ENCODE measurements around the gene HUWE1.
"Not testable (repeated sequence)": the region's sequence is repeated elsewhere in the genome, so short reads cannot be mapped to it uniquely, and the experiment has no call there.

HUWE1 gene, protein sequence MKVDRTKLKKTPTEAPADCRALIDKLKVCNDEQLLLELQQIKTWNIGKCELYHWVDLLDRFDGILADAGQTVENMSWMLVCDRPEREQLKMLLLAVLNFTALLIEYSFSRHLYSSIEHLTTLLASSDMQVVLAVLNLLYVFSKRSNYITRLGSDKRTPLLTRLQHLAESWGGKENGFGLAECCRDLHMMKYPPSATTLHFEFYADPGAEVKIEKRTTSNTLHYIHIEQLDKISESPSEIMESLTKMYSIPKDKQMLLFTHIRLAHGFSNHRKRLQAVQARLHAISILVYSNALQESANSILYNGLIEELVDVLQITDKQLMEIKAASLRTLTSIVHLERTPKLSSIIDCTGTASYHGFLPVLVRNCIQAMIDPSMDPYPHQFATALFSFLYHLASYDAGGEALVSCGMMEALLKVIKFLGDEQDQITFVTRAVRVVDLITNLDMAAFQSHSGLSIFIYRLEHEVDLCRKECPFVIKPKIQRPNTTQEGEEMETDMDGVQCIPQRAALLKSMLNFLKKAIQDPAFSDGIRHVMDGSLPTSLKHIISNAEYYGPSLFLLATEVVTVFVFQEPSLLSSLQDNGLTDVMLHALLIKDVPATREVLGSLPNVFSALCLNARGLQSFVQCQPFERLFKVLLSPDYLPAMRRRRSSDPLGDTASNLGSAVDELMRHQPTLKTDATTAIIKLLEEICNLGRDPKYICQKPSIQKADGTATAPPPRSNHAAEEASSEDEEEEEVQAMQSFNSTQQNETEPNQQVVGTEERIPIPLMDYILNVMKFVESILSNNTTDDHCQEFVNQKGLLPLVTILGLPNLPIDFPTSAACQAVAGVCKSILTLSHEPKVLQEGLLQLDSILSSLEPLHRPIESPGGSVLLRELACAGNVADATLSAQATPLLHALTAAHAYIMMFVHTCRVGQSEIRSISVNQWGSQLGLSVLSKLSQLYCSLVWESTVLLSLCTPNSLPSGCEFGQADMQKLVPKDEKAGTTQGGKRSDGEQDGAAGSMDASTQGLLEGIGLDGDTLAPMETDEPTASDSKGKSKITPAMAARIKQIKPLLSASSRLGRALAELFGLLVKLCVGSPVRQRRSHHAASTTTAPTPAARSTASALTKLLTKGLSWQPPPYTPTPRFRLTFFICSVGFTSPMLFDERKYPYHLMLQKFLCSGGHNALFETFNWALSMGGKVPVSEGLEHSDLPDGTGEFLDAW (N-terminal part only)

GRCh38 chrX:53686151-53686885 is at the start of gene HUWE1:
HUWE1 (minus strand) TSS chrX:53686719; CDS start chrX:53654107, 32,612 bp downstream.
- DNase-seq: peak; percentile 8 to 14

- no peak for DNase-seq
These were observed 46.3 kb upstream of the HUWE1 start for GRCh38 chrX:53732797-53733196.

- DNase-seq: no peak
These were observed 43.2 kb upstream of the HUWE1 start for GRCh38 chrX:53729751-53730150.

GRCh38 chrX:53728506-53728905 is 42.0 kb upstream of the HUWE1 start:
- DNase-seq: no peak

GRCh38 chrX:53724872-53725271 is 38.4 kb upstream of the HUWE1 start:
- DNase-seq: no peak

GRCh38 chrX:53723381-53723780 is 36.9 kb upstream of the HUWE1 start:
- DNase-seq: no peak

GRCh38 chrX:53721610-53722009 is 35.1 kb upstream of the HUWE1 start:
- DNase-seq: not testable (repeated sequence)

GRCh38 chrX:53719666-53720065 is 33.1 kb upstream of the HUWE1 start:
- DNase-seq: not testable (repeated sequence)

- no peak for DNase-seq
These were observed 31.6 kb upstream of the HUWE1 start for GRCh38 chrX:53718073-53718472.

DNA sequence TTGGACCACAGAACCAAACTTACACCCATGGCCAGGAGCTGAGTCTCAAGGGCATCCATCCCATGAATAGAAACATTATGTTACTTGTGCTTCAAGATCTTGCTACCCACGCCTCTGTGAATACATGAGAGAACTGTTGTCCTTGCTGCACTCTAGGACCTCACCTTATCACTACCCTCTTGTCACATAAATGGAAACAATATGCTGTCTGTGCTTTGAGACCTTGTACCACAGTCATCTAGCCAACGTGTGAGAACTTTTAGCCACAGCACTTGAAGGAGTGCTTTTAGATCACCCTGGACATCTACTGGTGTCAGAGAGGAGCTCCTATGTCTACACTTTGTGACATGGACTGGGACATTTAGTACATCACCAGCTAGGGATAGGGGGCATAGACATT is 30.7 kb upstream of the HUWE1 start:
- DNase-seq: no peak

- DNase-seq: peak in 1 of 2 experiments; percentile 9
These were observed 30.0 kb upstream of the HUWE1 start for GRCh38 chrX:53716328-53717088.

- DNase-seq: no peak
These were observed 28.9 kb upstream of the HUWE1 start for GRCh38 chrX:53715346-53715924.

- peak; percentile 40 to 60 for DNase-seq
These were observed 28.2 kb upstream of the HUWE1 start for GRCh38 chrX:53714580-53715345.

DNA sequence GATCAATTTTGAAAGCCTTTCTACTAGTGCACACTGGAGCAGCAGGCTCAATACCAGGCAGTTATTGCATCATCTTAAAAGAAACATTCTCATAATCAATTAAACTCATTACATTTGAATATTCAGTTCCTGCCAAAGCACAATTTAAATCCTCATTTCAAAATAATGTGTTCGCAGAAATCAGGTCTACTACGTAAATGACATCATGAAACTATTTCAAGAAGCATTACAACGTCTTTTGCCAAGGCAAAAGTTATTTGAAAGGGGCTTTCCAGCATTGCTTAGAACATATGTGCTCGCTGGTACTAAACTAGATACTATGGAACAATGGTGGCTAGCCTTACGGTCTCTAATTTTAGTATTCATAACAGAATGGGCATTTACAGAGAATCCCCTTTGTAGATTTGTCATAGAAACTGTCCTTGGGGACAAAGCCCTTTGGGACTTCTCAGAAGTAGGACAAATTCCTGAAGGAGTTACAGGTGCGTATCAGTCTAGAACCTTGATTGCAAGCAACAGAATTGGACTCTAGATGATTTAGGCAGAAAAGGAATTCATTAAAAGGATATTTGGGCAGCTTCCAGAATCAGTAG is 27.6 kb upstream of the HUWE1 start:
- DNase-seq: no peak

- DNase-seq: no peak
These were observed 24.9 kb upstream of the HUWE1 start for GRCh38 chrX:53711436-53711835.

DNA sequence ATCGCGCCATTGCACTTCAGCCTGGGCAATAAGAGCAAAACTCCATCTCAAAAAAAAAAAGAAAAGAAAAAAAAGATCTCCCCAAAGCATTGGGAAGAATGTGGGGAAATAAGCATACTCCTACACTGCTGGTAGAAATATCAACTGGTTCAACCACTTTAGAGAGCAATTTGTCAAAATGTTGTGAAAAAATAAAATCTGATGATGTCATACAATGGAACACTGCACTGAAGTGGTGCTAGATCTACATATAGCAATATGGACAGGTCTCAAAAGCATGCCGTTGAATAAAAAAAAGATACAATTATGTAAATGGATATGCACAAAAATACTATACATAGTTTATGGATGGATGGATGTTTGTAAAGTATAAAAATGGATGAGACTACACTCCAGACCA is 18.3 kb upstream of the HUWE1 start:
- DNase-seq: no peak

- no peak for DNase-seq
These were observed 17.8 kb upstream of the HUWE1 start for GRCh38 chrX:53704294-53704693.

DNA sequence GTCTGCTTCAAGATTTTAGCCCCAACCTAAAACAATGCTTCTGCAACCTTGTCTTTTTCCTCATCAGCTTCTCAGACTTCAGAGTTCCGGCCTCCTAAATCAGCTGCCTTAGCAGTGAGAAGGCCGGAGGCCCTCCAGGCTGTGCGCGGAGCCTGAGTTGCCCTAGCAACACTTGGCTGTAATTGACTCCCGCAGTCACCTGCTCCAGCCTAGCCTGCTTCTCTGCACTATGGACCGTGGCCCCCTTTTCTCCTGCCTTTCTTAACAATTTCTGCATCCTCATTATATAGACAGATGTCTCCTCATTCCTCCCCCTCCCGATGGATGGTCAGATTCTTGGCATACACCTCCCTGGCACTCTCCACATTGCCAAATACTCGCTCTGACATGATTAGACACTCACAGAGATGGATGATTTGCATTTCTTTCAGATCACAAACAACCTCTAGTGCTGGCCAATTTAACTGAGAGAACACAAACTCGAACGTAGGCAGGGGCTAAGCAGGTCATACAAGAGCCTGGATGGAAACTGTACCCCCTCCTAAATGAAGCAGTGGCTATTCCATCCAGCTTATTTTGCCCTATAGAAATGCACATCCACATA is 9.5 kb upstream of the HUWE1 start:
- DNase-seq: no peak

DNA sequence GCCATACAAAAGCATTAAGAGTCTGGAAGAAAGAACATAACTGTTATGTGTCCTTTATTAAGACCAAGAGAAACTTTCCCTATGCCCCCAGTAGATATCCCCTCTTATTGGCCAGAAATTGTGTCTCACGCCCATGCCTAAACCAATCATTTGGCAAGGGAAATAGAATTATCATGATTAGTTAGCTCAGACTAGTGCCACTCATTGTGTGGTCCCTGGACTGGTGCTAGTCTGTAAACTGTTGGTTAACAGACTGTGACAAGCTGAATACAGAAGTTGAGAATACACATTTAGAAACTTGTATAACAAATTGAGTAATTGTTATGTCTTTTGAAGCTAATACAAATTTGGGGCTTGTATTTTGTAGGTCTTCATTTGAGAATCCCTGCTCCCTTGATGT is 8.1 kb upstream of the HUWE1 start:
- no peak for DNase-seq

DNA sequence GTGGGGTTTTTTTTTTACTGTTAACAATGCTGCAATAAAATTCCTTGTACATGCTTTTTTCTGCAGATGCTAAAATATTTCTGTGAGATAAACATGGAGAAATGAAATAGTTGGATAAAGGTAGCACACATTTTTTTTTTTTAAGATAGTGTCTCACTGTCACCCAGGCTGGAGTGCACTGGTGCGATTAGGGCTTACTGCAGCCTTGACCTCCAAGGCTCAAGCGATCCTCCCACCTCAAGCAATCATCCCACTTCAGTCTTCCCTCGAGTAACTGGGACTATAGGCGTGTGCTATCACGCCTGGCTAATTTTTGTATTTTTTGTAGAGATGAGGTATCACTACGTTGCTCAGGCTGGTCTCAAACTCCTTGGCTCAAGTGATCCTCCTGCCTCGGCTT is 1.8 kb upstream of the HUWE1 start:
- DNase-seq: no peak
